Sigmoid colon (tissue), 4 donors: ENCODE measurements around the gene GJA9.

Experiments used
- EP300 ChIP-seq, 4 donors: sonication (generic); formaldehyde crosslinking; IDR thresholded peaks; one replicate each; pipeline ENCODE4 v1.6.1; 2017; ENCODE audit warnings: antibody characterized with exemption in 4 of 4
- POLR2A ChIP-seq, 2 donors: fragments of 450-650 bp; IDR thresholded peaks; one replicate each; pipeline ENCODE4 v1.6.1; 2016; ENCODE audit warnings: antibody characterized with exemption in 2 of 2, mild to moderate bottlenecking in 2 of 2, moderate library complexity in 2 of 2
- POLR2AphosphoS5 ChIP-seq, 4 donors: sonication (generic); formaldehyde crosslinking; IDR thresholded peaks; one replicate each; pipeline ENCODE4 v1.6.1; 2017; ENCODE audit warnings: antibody characterized with exemption in 4 of 4
- TF ChIP-seq, protein P1 (sequence below), 4 experiments: fragments of 450-650 bp in 3 of 4; fragments of 200-600 bp in 1 of 4; IDR thresholded peaks; one replicate each; pipeline ENCODE4 v1.5.1; 2016 to 2019; ENCODE audit warnings: antibody characterized with exemption in 4 of 4, mild to moderate bottlenecking in 3 of 4, moderate library complexity in 2 of 4

DNA sequence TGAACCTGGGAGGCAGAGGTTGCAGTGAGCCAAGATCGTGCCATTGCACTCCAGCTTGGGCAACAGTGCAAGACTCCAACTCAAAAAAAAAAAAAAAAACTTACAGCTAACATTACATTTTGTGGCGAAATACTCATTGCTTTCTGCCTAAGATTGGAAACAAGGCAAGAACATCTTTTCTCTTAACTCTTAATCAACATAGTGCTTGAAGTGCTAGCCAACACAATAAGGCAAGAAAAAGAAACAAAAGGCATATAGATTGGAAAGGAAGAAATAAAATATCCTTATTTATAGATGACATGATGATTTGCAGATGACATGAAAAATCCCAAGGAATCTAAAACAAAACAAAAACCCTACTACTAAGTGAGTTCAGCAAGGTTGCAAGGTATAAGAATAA, 24.6 kb upstream of the GJA9 start:
- TF ChIP-seq, protein P1, sequence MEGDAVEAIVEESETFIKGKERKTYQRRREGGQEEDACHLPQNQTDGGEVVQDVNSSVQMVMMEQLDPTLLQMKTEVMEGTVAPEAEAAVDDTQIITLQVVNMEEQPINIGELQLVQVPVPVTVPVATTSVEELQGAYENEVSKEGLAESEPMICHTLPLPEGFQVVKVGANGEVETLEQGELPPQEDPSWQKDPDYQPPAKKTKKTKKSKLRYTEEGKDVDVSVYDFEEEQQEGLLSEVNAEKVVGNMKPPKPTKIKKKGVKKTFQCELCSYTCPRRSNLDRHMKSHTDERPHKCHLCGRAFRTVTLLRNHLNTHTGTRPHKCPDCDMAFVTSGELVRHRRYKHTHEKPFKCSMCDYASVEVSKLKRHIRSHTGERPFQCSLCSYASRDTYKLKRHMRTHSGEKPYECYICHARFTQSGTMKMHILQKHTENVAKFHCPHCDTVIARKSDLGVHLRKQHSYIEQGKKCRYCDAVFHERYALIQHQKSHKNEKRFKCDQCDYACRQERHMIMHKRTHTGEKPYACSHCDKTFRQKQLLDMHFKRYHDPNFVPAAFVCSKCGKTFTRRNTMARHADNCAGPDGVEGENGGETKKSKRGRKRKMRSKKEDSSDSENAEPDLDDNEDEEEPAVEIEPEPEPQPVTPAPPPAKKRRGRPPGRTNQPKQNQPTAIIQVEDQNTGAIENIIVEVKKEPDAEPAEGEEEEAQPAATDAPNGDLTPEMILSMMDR (IDR thresholded peaks at IDR 0.05), result no peak
- no peak for TF ChIP-seq EP300 (IDR thresholded peaks at IDR 0.05)
- TF ChIP-seq POLR2AphosphoS5 (IDR thresholded peaks at IDR 0.05), result no peak
- no peak for TF ChIP-seq POLR2A (IDR thresholded peaks at IDR 0.05)
